Hematopoietic multipotent progenitor cell (in vitro differentiated cells): ENCODE data around the gene TSPO. TPM values are rescaled to one million over a fixed set of nuclear protein-coding genes. Genes with fewer than 3 reads are reported as not detected.

Experiments
- DNase-seq, 3 donors: peaks; one replicate each; pipeline ENCODE4 v3.0.0-alpha.2; 2011 to 2015; ENCODE audit warnings: low read depth in 2 of 3, low spot score in 2 of 3
- total RNA-seq: library from RNA; depleted of rRNA; stranded (reverse); fragments of >200 nt; gene quantifications from one replicate; pipeline ENCODE4 v1.2.3, GENCODE V29; 2012

TSPO gene
- total RNA-seq, 1 donor = 162 TPM

GRCh38 chr22:43174941-43175531 is 23.7 kb downstream of the TSPO start:
- DNase-seq = no peak

GRCh38 chr22:43176090-43176489 is 24.7 kb downstream of the TSPO start:
- DNase-seq = no peak

DNA sequence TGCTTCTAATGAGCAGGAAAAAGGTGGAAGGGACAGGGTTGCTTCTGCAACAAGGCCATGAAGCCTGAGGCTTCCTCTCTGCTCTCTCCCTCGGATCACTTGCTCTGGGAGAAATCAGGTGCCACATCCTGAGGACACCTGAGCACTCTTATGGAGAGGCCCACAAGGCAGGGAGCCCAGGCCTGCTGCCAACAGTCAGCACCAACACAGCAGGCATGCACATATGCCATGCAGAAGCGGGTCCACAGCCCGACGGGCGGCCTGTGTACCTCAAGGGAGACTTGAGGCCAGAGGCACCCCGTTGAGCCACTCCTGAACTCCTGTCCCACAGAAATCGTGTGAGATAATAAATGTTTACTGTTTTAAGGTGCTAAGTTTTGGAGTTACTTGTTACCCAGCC is 26.1 kb downstream of the TSPO start:
- no peak for DNase-seq

DNA sequence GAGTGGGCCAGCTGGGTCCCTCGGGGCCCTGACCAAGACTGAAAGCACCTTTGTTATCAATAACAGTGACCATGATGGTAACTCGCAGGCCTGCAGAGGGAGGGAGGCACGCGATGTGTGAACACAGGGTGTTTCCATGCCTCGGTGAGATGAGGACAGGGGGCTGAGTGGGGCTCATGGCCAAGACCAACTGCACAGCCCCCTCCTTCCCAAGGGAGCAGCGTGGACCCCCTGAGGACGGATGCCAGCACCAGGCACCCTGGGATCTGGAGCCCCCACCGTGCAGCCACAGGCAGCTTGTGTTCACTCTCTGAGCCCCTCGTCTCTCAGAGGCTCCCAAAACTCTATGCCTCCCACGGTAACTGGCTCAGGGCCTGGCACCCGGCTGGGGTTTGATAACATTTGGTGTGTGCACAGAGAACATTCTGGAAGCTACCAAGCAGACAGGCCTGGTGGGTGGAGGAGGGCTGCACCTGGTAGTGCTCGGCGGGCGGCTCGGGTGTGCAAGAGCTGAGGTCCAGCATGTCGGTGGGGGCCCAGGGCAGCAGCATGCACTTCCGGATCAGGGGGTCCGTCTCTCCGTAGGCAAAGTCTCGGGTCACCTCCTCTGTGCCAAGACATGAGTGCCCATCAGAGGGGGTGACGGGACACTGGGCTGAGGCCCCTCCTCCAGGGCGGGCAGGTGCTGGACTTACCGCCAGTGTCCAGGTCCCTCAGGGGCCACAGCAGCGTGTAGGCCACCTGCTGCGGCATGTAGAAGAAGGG is 28.0 kb downstream of the TSPO start:
- DNase-seq = no peak

DNA sequence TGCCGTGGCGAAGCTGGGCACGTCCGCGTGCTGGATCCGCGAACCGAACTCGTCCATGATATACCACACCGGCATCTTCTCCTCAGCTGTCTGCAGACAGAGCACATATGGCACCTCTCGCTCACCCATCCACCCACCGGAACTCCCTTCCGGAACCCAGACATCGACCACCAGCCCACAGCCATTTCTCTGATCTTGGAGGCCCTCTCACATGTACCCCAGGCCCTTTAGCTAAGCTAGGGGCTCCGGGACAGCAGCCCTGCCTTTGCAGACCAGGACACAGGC is 28.5 kb downstream of the TSPO start:
- no peak for DNase-seq

DNA sequence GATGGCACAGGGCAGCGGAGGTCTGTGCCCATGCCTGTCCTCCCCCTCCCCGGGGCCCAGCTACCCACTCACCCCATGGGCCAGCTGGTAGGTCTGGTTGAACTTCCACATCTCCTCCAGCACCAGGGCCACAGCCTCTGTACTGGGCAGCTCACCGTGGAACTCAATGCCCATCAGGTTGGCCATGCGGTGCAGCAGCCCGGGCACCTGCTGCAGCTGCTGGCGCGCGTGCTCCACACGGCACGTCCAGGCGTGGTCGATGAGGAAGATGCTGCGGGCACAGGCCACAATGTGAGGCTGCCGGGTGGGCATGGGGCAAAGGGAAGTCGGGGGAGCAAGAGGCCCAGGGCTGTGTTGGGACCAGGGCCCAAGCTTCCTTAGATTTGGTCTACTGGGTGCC is 29.3 kb downstream of the TSPO start:
- no peak for DNase-seq

DNA sequence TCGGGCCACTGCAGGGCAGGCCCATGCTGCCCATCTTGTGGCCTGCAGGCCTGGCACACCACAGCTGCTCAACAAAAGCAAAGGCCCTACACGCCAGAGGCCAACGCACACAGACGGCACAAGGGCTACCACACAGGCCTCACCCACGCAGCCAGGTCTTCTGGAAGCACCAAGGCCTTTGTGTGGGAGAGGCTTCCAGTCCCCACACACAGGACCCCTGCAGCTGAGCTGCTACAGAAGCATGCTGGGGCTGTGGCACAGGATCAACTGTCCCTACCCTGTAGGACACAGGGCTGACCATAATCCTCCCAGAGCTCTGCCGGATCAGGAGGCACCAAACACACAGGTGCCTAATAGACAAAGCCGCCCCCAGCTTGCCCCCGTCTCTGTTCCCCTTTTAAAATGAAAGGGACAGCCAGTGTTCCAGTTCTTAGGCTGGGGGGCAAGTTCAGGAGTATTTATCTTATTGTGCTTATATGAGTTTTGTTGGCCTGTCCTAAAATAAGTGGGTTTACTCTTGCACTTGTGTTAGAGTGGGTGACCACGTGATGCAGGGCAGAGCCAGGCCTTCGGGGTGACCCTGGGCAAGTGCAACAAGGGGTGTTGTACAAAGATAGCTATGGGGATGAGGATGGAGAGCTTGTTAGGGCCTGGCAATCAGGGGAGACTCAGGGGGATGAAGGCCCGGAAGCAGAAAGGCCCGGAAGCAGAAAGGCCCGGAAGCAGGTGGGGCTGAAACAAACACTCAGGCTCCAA is 30.1 kb downstream of the TSPO start:
- DNase-seq = no peak

DNA sequence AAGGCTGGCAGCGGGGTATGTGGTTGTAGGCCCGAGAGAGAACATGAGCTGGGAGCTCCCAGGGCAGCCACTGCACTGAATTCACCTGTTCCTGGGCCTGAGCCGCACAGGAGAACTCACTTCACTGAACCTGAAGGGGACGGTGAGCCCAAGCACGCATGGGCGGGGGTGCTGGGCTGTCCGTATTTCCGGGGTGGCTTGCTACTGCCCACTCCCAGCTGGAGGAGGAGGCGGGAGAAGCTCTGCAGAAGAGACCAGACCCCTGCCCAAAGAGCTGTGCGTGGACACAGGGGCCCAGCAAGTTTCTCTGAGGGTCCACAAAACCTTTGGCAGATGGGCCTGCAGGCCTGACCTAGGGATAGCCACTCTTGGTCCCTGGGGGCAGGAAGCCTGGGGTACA is 30.8 kb downstream of the TSPO start:
- DNase-seq = no peak

DNA sequence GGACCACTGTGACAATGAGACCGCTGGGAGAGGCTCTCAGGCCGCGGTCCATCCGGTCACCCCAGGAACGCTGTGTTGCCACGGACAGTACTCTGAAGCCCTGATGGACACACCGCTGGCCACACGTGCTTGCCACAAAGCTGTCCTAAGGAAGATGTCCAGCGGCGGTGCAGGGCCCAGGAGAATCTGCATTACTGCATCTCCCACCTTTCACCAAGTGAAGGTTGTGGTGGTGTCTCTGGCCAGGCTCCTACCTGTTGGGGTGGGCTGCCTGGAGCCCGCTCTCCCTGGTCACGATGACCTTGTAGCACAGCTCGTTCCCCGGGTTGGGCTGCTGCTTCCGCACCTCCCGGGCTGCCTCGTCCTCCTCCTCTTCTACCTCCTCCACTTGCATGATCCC is 31.4 kb downstream of the TSPO start:
- no peak for DNase-seq

- peak in 2 of 3 donors; percentile 45 to 60 for DNase-seq
Measured at GRCh38 chr22:43183496-43184277, 32.3 kb downstream of the TSPO start.

GRCh38 chr22:43185860-43186261 is 34.5 kb downstream of the TSPO start:
- DNase-seq = no peak

DNA sequence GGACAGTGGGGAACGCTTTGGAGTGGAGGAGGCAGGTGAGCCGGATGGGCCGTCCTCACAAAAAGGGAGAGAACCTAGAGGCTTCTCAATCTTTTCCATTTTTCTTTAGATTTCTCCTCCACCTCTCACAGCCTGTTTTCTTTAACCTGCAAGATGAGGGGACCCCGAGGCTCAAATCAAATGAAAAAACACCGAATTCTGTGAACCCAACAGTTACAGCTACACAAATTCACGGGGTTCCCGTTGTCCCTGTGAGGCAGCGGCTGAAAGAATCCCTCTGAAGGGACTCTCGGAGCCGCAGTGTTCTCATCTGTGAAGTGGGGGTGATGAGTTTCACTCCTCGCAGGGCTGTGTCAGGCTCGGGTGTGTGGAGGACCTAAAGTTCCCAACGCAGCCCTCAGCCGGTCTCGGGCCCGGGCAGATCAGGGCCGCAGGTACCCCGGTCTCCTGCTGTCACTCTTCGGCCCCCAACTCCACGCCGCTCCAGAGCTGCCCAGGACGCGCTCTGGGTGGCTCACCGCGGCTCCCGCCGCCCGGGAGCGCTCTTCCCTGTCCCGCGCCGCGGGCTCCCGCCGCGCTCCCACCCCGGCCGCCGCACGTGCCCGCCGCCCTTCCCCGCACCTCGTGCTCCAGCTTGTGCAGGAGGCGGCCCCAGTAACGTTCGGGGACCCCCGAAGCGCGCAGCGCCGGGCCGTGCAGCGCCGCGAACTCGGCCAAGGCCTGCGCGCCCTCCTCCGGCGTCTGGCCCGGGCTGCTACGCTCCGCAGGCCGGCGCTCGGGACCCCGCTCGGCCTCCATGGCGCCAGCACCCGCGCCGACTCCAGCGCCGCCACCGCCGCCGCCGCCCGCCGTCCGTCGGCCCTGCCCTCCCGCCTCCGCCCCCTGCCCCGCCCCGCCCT is 35.2 kb downstream of the TSPO start, which contains the start of gene TTLL12:
Gene TTLL12, minus strand, starts transcription at position 863 of the 899 bp plus-strand sequence. Its CDS starts 65 bp downstream, at position 798.
- peak; percentile 38 to 64 (median 64) for DNase-seq

DNA sequence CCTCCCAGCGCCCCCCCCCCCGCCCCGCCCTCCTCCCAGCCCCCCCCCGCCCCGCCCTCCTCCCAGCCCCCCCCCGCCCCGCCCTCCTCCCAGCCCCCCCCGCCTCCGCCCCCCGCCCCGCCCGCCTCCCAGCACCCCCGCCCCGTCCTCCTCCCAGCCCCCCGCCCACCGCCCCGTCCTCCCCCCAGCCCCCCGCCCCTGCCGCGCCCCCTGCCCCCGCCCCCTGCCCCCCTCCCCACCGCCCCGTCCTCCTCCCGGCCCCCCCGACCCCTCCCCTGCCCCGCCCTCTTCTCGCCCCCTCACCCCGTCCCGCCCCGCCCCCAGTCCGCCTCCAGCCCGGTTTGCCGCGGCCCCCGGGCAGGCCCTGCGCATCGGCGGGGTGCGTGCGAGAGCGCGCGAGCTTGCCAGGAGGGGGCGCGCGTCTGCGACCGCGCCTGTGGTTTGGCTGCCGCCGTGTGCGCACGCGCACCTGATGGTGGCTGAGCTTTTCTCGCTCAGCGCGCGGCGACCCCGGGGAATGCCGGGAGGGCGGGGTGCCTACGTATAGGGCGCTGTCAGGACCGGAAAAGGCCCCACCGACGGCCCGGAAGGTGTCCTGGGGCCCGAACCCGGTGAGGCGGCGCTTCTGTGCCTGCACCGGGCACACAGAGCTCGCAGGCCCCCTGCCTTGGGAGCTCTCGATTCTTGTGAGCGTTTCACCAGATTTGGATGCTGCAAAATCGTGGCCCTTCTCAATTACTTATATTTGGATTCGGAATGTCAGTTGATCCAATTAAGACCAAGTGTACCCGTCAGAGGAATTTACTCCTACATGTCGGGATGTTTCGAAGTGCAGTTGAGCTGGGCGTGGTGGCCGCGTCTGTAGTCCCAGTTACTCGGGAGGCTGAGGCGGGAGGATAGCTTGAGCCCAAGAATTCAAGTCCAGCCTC is 36.1 kb downstream of the TSPO start:
- DNase-seq = peak; percentile 95 to 98 (median 95)

DNA sequence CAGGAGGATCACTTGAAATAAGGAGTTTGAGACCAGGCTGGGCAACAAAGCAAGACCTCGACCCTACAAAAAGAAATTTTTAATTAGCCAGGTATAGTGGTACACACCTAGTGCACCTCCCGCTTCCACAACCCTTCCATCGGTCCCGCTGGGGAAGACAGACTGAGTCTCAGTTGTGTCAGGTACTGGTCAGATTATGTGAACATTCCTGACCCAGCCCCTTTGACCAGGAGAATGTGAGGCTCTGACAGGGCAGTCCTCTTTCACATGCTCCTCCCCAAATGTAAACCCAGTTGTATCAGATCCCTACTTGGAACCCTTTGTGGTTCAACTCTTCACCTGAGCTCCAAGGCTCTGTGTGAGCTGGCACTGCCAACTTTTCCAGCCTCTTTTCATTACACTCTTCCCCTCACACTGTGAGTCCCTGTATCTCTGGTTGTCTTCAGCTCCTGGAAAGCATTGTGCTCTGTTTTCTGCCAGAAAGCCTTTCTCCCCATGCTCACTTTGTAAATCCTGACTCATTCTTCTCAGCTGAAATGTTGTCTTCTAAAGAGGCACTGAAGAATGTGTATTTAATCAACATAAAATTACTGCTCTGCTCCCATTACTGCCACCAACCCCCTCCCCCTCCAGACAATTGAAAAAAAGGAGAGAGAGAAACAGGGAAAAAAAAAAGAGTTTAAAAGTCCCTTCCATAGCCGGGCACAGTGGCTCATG is 37.6 kb downstream of the TSPO start:
- DNase-seq = no peak

DNA sequence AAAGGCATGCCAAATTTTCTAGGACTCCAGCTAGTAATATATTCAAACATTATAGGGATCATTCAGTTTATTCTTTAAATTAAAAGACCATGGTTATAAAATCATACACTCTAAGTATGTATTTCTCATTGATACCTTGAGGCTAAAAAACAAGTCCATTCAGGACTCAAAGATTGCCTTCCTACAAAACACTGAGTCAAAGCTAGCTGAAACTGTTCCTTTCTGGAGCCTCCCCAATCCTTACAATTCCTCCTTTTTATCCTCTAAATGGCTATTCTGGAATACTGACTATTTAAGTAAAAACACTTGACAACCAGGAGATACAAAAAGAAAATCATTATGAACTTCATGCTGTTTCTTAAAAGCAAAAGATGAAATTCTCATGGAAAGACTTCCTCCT is 40.5 kb downstream of the TSPO start:
- no peak for DNase-seq

DNA sequence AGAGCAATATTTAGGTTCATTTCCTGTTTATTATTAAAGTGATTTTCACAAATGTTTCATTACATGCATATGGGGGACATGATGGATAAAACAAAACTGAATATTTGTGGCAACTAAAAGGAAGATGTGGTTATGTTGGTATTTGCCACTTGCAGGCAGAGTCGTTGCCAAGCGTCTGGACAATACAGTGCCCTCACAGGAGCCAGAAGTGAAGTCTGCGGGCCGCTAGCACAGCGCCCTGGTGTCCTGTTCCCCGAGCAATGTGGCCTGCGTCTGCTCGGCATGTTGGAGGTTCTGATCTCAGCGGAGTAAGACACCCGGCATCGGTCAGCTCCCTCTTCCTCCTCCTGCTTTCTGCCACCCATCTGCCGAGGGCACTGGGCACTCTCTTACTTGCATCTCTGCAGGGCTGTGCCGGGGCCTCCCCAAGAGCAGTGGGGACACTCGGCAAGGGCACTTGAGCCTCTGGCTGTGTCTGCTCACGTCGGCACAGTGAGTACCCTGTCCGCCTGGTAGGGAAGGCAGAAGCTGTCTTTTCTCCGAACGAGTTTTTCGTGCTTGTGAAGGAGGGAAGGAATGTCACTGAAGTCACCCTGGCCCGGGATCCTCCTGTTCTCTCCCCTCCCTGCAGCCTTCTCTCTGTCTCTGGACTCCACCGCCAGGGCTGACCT is 46.0 kb downstream of the TSPO start:
- peak in 1 of 3 donors; percentile 21 for DNase-seq

- DNase-seq = no peak
Measured at GRCh38 chr22:43198126-43198525, 46.8 kb downstream of the TSPO start.

DNA sequence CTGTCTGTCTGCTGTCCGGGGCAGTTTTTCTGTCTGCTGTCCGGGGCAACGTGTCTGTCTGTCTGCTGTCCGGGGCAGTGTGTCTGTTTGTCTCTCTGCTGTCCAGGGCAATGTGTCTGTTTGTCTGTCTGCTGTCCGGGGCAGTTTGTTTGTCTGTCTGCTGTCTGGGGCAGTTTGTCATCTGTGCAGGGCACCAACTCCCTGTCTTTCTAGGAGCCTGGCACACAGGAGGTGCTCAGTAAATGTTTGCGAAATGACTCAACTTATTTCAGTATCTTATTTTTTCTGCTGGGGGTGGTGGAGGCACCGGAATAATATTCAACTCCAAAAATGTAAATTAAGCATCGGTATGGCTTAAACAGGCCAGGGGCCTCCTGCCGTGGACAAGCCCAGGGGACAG is 47.6 kb downstream of the TSPO start:
- DNase-seq = no peak
